H1 (cell line): ENCODE results near the gene FZD4. TPM values are rescaled to one million over a fixed set of nuclear protein-coding genes. Genes with fewer than 3 reads are reported as not detected.

Source experiments
- CHD7 ChIP-seq: fragments of 300-600 bp; sonication (generic); IDR thresholded peaks from 2 replicates; pipeline ENCODE4 v1.7.1; 2012; ENCODE audit warnings: low read length, moderate library complexity, mild to moderate bottlenecking, inconsistent platforms; ENCODE audit not compliant: insufficient replicate concordance
- polyA plus RNA-seq, 7 experiments: library from polyadenylated mRNA; depleted of rRNA in 3 of 7; stranded (reverse) in 5 of 7; unstranded in 2 of 7; fragments of >200 nt in 5 of 7; fragments of 200-250 nt in 2 of 7; gene quantifications; 1 replicate in 5 of 7; 2 replicates in 1 of 7; 4 replicates in 1 of 7; pipeline versions ENCODE4 v1.2.1 to v1.2.3, GENCODE V29; 2011 to 2013; ENCODE audit warnings: missing spikeins in 2 of 7, mixed read lengths in 2 of 7
- total RNA-seq: library from RNA; stranded (reverse); fragmentation: NEBNext Ultra II Directional; extraction: Animal tissue kit (Norgen Biotek cat#: 25700); gene quantifications from 2 replicates; pipeline ENCODE4 v1.2.1, GENCODE V29; 2021

Gene FZD4
- total and polyA plus RNA-seq, 2 of the 8 experiments (the other 6 are each of a cell fraction or from before 2014, with no cell fraction given) = 3.1 to 7.1 TPM

- TF ChIP-seq CHD7 = no peak
These were observed 27.9 kb upstream of the FZD4 start (continued) for GRCh38 chr11:86983021-86983488.
